Measurements from ENCODE around the gene C16orf96. TPM values are rescaled to one million over a fixed set of nuclear protein-coding genes. Genes with fewer than 3 reads are reported as not detected.

C16orf96 gene
- total RNA-seq, 1 experiment from 2014 or later, result 1.4 TPM

GRCh38 chr16:4512473-4512872, 43.7 kb upstream of the C16orf96 start:
- H2AFZ ChIP-seq (ENCODE audit: low read length), result no peak overlapping the region
- no peak overlapping the region for H3T11ph ChIP-seq (ENCODE audit: low read length)
- H3K14ac ChIP-seq (ENCODE audit: insufficient read depth, low read length), result no peak overlapping the region
- H3K79me1 ChIP-seq (ENCODE audit: insufficient read depth, low read depth, low read length, poor library complexity, severe bottlenecking), result no peaks in the 10 kb centered on the region
- no peaks in the 10 kb centered on the region; the same call in 1 of the 2 replicates for H3K27me3 Mint-ChIP-seq (ENCODE audit: low read depth)
- H4K5ac ChIP-seq (ENCODE audit: insufficient read length, low read depth, low read length), result no peak overlapping the region
- H3K27ac ChIP-seq (ENCODE audit: insufficient read length, low read depth, low read length), result no peak overlapping the region
- H2AK5ac ChIP-seq (ENCODE audit: insufficient read length, low read length), result no peak overlapping the region
- H3K23ac ChIP-seq (ENCODE audit: insufficient read length, low read depth, low read length), result no peak overlapping the region
- no CpG with 5 or more reads among the region's 10 CpGs for WGBS (ENCODE audit: extremely low coverage, insufficient read length, low lambda C conversion rate)
- peaks cover 4 to 11% of the 10 kb centered on the region in 2 experiments; a peak in 3 of 4 replicates for H3K4me1 Mint-ChIP-seq
- H2BK20ac ChIP-seq (ENCODE audit: low read depth, low read length, poor library complexity, severe bottlenecking), result no peak overlapping the region
- no peak overlapping the region for H2BK120ac ChIP-seq (ENCODE audit: low read depth, low read length, poor library complexity, severe bottlenecking)
- no peak overlapping the region for H3K56ac ChIP-seq (ENCODE audit: insufficient read length, low read depth, low read length)
- H2BK15ac ChIP-seq (ENCODE audit: low read depth, low read length), result no peak overlapping the region
- no peaks in the 10 kb centered on the region for H3K23me2 ChIP-seq (ENCODE audit: insufficient read length, low read depth, low read length, poor library complexity, severe bottlenecking)
- H3K27ac Mint-ChIP-seq, result peak overlapping the region; percentile 16 to 83 (median 78); a peak in 4 of 7 replicates
- H4K91ac ChIP-seq (ENCODE audit: insufficient read length, low read depth, low read length), result no peak overlapping the region
- no peaks in the 10 kb centered on the region for H3K9me3 Mint-ChIP-seq
- peaks cover 16 to 41% (median 41%) of the 10 kb centered on the region in 3 experiments; a peak in 6 of 7 replicates for H3K36me3 Mint-ChIP-seq (ENCODE audit: insufficient read depth in 1 of 3, low read depth in 3 of 3)
- H3K18ac ChIP-seq (ENCODE audit: insufficient read length, low read depth, low read length), result no peak overlapping the region
- H3K27me3 ChIP-seq (ENCODE audit: insufficient read depth, low read length), result no peaks in the 10 kb centered on the region
- no peak overlapping the region for H3K4me3 Mint-ChIP-seq
- no peak for DNase-seq
- no peaks in the 10 kb centered on the region for H3K9me3 ChIP-seq (ENCODE audit: control insufficient read depth, low read depth, low read length)
- no peak overlapping the region for H4K8ac ChIP-seq (replicated peaks; ENCODE audit: insufficient read length, low read depth, low read length)
- no peak overlapping the region for H3K4ac ChIP-seq (ENCODE audit: low read depth, low read length)
- no peak overlapping the region for H2BK12ac ChIP-seq (ENCODE audit: insufficient read length, low read depth, low read length)
- no peak for TF ChIP-seq CTCF (conservative IDR thresholded peaks at IDR 0.05)
- no peaks in the 10 kb centered on the region for H4K20me1 ChIP-seq (ENCODE audit: control insufficient read depth, insufficient read depth, insufficient read length)
- no peaks in the 10 kb centered on the region for H3K4me1 ChIP-seq (ENCODE audit: insufficient read depth, low read length)
- H3K79me2 ChIP-seq (ENCODE audit: insufficient read depth, low read length), result no peaks in the 10 kb centered on the region
- H3K4me2 ChIP-seq (ENCODE audit: insufficient read depth, insufficient read length, low read length), result no peak overlapping the region
- H3K9ac ChIP-seq (ENCODE audit: extremely low read depth, insufficient read length, low read length), result no peak overlapping the region
- no peak overlapping the region for H2BK5ac ChIP-seq (ENCODE audit: insufficient read length, low read length)
